Right kidney (tissue), 1 donor: Measurements from ENCODE around the gene TRAPPC10.

Experiments
- DNase-seq: peaks from one replicate; pipeline ENCODE4 v3.0.0-alpha.2; 2016

Gene TRAPPC10

DNA sequence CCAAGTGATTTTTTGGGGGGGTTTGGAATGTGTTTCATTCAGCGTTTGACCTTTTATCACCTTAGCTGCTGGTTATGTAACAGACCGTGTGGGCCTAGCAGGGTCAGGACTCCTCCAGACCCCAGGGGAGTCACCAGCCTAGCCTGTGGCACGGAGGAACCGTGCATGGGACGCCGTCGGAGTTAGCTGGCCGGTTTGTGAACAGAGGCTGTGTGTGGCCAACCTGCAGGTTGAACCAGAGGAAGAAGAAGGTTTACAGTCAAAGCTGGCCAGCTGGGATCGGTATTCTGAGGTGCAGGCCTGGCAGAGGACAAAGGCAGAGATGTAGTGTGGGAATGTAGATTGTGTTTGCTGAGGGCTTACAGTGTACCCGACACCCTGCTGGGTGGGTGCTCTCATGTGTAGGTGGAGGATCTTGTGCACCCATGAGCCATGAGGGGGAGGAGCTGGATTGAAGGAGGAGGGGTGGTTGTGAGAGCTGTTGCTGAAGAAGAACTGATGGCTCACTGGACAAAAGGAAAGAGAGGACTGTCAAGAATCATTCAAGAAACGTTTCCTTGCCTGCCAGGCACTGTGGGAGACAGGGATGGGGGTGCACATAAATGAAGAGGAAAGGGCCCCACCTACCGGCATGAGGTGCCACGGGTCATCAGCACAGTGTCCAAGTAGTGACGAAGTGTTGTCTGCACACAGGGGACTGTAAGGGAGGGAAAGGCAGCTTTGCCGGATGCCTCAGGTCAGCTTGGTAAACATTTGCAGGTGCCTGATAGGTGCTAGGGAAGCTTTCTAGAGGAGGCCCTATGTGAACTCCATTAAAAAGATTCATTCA, 55.1 kb downstream of the TRAPPC10 start:
- no peak for DNase-seq

- DNase-seq = no peak
Measured at GRCh38 chr21:44070391-44070790, 58.3 kb downstream of the TRAPPC10 start.

DNA sequence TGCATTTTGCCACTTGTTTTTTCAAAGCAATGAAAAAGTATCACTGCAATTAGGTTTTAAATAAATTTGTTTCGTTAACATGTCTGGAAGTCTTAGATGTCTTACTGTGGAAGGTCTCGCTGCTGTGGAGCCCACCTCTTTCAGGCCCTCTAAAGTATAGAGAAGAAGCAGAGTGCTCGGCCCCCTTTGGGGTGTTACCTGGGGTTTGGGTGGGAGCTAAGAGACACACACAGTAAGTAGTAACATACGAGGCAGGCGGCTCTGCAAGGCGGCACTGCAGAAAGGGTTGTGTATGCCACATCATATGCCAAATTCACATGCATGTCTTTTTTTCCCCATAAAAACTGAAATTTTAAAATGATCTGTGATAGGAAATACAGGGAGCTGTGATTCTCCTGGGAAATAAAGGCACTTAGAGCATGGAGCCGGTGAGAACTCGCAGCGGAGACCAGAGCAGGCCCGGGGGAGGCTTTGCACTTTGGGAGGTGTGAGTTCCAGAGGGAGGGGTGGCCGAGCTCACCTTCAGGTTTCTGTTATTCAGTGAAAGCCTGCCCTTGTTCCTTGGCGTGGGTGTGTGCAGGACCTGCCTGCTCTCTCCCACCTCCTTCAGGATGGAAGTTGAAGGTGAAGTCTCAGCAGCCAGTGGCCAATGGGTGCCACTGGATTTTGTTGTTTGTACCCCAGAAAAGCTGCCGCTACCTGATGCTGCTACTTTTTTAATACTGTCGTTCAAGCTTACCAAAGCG, 59.4 kb downstream of the TRAPPC10 start:
- no peak for DNase-seq

DNA sequence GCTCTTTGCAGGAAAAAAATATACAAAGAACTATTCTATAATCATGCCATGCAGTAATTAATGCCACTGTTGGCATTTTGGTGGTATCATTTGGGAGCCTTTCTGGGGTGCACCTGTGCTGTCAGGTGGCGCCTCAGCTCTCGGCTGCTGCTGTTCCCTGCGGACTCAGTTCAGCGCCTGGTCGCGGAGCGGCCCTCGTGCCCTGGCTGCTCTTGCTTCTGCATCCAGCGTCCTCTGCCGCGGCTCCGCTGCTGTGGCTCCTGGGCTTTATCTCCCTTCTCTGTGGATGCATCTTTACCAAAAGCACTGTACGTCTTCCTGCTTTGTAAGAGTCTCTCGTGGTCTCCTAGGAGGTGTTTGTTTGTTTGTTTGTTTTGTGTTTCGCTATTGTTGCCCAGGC, 60.0 kb downstream of the TRAPPC10 start:
- no peak for DNase-seq

DNA sequence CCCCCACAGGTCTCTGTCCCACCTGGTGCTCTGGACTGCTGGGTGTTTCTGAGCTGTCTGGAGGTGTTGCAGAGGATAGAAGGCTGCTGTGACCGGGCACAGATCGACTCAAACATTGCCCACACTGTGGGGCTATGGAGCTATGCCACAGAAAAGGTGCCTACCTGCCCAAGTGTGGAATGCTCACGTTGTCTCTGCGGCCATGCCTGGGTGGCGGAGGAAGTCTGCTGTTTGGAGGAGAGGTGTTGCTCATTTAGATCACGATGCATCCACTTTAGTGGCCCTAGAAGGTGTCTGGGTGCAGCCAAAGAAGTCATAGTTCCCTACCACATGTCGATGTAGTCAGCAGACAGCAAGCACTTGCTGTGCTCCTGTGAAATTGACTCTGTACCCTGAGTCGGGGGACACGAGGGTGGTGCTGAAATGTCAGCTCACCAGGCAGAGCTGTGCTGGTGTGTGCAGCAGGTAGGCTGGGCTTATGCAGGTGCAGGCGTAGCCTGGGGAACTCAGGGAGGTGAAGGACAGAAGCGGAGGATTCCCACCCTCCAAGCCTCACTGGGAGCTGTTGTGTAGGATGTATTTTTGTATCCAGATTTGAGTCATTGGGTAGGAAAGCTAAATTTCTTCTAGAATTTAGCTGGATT, 62.3 kb downstream of the TRAPPC10 start:
- no peak for DNase-seq

DNA sequence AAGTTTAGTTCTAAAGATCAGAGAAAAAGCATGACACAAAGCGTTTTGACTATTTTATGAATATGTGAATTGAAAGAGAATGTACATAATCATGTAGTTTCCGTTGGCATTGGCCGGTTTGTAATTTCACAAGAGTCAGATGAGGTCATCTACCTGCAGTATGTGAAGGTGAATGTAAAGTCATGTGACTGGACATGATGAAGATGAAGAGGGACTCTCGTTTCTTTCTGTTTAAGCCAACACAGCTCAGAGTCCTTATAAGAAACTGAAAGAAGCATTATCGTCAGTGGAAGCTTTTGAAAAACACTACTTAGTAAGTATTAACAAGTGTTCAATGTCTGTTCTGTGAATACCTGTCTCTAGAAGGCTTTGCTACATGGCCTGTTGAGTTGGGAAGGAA, 64.2 kb downstream of the TRAPPC10 start:
- no peak for DNase-seq

GRCh38 chr21:44078411-44078981, 66.4 kb downstream of the TRAPPC10 start:
- DNase-seq = no peak

GRCh38 chr21:44079446-44079845, 67.3 kb downstream of the TRAPPC10 start:
- no peak for DNase-seq

DNA sequence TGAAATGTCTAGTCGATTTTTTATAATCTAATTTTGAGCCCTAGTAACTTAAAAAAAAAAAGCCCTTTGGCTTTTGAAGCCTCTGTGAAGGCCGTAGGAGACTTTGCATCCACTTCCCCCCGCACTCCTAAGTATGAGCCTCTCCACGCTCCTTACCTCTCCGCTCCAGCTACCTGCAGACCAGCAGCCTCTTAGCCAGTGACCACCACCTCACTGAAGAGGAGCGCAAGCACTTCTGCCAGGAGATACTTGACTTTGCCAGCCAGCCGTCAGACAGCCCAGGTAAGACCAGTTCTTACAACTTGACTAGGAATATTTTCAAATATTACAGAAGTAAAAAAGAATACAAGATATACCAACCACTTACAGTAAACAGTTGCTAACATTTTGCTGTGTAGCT, 67.7 kb downstream of the TRAPPC10 start:
- DNase-seq = no peak

GRCh38 chr21:44082648-44083440, 70.7 kb downstream of the TRAPPC10 start:
- DNase-seq = no peak

GRCh38 chr21:44083631-44084291, 71.7 kb downstream of the TRAPPC10 start:
- no peak for DNase-seq

DNA sequence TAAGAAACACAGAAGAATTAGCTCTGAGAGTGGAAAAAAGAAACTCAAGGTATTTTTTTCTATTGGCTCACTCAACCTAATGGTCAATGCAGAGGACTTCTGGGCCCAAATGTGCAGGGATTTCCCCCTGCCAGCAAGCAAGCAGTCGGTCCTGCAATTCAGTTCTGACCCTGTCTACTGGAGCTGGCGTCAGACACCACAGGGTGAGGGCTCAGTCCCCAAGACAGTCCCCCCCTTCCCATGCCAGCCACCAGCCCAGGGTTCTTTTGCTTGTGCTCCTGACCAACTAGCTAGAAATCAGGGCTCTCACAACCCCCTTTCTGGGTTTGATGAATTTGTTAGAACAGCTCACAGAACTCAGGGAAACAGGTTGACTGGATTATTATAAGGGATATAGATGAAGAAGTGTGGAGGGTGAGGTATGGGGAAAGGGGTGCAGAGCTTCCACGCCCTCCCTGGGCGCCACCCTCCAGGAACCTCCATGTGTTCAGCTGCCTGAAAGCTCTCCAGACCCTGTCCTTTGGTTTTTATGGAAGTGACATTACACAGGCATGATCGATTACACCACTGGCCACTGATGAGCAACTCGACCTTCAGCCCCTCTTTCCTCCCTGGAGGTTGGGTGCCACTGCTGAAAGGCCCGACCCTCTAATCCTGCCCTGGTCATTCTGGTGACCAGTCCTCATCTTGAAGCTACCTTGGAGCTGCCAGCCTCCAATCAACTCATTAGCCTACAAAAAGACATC, 72.6 kb downstream of the TRAPPC10 start:
- DNase-seq = no peak

DNA sequence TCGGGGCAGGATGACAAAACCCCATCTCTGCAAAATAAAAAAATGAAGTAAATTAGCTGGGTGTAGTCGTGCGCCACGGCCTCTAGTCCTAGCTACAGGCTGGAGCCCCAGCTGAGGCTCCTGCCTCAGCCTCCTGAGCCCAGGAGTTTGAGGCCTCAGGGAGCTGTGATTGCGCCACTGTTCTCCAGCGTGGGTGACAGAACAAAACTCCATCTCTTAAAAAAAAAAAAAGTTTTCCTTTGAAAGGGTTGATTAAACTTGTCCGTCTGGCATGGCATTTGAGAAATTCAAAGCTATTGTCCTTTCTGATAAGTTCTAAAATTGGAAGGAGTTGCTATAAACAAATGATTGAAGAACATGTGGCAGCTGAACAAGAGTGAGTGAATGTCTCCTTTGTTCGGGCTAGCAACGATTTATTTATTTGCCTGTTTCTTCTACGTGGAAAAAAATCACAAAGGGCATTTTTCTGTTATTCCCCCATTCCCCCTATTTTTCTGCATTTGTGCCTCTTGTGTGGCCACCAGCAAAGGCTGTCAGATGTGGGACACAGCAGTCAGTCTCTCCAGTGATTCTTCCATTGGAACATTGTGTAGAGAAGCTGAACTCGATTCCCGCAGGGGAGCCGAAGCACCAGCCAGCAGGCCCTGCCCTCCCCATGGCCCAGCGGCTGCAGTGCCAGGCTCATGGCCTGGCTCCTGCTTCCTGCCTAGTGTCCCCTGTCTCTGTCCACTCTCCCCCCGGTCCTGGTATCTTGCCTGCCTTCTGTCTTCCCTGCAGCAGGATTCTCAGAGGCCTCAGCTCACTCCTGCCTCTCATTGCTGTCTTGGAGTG, 73.6 kb downstream of the TRAPPC10 start:
- DNase-seq = no peak

DNA sequence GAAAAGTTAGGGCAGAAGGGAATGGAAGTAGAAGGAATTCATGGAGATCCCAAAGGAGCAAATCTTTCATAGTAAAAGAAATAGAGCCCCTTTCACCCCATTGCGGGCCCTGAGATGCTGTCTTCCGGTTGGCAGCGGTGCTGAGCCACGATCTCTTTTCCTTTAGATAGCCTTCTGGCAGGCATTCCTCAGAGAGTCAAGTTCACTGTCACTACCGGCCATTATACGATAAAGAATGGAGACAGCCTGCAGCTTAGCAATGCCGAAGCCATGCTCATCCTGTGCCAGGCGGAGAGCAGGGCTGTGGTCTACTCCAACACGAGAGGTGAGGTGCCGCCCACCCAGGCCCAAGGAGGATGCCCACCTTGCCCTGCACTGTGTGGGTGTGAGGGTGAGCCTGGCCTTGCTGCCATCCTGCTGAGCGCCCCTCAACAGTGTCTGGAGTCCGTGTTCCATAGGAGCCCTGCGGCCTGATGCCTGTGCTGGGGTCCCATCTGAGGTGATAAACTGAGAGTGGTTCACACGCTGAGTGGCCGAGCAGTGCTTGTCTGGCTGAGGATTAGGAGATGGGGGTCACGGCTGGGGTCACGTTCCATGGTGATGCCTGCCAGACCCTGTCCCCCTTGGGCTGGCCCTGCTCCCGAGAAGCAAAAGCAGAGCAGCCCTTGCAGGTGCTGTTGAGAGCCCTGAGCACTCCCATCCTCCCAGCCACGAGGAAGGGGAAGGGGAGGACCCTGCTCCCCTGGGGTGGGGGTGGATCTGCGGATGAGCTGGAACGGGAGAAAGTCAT, 74.7 kb downstream of the TRAPPC10 start:
- DNase-seq = no peak

- no peak for DNase-seq
Measured at GRCh38 chr21:44087426-44088400, 75.6 kb downstream of the TRAPPC10 start.

GRCh38 chr21:44088401-44088780, 76.3 kb downstream of the TRAPPC10 start:
- DNase-seq = no peak

DNA sequence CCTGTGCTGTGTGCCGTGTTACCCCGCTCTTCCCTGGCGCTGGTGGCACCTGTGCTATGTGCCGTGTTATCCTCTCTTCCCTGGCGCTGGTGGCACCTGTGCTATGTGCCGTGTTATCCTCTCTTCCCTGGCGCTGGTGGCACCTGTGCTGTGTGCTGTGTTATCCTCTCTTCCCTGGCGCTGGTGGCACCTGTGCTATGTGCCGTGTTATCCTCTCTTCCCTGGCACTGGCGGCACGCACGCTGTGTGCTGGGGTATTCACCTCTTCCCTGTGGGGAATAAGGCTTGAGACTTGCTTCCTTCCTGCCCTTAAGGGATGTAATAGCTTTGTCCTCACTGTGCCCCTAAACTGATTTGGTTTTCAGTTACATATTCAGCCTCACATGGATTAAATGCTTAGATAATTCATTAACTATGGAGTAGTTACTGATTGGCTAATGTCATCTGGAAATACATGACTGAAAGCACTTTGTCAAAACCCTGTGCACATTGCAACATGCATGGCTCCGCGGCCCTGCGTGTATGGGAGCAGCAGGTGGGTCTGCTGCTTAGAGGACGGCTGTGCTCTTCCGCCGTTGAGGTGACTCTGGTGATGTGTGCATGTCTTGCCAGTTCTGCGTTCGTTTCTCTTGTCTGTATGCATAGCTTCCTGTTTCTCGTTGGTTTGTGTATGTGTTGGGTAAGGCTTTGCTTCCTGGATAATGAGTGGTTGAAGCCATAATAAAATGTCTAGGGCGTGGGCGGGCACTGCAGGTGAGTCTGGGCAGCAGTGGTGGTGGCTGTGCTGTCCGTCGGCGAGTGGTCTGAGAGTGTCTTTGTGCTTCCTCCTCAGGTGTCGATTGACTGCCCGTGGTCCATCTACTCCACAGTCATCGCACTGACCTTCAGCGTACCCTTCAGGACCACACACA, 77.1 kb downstream of the TRAPPC10 start:
- peak; percentile 50 for DNase-seq
